GM04503 (cell line): Measurements from ENCODE around the gene CTPS2.
"Not testable (repeated sequence)": the region's sequence is repeated elsewhere in the genome, so short reads cannot be mapped to it uniquely, and the experiment has no call there.

ENCODE experiments used
- DNase-seq: peaks from one replicate; pipeline ENCODE4 v3.0.0-alpha.2; 2012; ENCODE audit warnings: low read depth

CTPS2 gene

DNA sequence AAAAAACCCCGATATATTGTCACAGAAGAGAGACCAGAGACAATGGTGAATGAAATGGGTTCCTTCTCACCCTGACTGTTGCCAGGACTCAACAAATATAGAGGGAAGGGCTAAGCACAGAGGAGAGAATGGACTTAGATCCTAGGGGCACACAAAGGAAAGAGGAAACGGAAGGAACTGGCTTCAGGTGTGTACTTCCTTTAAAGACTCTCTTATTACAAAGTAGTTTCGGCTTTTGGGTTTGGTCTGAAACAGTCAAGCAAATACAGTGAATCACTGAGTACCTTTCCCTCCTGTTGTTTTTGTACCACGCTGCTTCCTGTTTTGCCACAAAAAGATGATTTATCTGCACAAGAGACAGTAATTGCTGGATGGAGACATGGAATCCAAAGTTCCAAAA is 108.6 kb downstream of the CTPS2 start:
- DNase-seq: no peak

DNA sequence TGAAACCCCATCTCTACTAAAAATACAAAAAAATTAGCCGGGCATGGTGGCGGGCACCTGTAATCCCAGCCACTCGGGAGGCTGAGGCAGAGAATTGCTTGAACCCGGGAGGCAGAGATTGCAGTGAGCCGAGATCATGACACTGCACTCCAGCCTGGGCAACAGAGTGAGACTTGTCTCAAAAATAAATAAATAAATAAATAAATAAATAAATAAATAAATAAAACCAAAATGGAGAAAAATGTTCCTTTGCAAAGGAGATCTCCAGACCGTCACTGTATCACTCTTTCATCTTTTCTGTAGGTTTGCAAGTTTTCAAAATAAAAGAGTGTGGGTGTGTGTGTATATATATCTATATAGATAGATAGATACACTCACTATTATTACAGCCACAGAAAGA is 109.2 kb downstream of the CTPS2 start:
- not testable (repeated sequence) for DNase-seq

DNA sequence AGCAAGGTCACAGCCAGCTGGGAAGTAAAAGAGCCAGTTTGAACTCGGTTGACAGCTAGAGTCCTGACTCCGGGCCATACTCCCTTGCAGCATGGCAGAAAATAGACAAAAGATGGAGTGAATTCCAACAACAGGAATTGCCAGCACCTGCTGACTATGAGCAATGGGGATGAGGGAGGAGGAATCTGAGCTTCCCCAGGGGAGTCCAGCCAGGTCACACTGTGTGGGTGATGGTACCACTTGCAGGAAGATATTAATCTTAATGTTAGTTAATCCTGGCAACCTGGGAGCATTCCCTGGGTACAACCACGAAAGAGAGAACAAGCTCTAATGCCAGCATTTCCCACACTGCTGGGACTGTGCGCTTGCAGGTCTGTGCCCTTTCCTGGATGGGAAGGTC is 110.6 kb downstream of the CTPS2 start:
- no peak for DNase-seq

DNA sequence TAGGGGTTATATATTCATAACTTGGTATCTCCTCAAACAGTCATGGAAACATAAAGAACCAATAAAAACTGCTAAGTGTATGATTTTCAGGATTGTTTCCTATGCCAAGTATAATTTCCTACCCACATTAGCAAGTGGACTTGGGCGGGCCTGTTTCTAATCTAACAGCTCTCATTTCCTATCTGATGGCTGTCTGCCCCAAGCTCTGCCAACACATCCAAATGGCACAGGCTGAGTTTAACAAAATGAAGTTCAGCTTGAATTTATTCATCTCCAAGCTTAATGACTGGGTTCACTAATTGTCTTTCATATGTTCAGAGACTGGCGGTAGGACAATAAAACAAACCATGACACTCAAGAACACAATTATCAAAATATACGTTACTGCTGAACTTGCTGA is 118.0 kb downstream of the CTPS2 start:
- no peak for DNase-seq

DNA sequence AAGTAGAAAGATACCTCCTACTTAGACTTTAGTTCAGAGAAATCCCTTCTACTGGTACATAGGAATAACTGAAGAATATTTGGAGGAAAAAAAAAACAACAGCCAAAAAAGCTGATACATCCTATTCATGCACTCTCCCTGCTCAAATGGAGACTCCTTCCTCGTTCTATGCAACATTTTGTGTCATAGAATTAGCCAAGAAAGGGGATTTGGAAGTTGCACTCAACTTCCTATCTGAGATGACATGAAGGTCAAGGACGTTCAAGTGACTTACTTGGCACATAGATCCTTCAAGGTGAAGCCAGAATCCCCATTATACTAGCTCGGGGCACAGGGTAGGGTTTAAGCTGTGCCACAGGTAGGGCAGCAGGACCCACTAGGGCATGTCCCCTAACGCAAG is 118.7 kb downstream of the CTPS2 start:
- DNase-seq: no peak

DNA sequence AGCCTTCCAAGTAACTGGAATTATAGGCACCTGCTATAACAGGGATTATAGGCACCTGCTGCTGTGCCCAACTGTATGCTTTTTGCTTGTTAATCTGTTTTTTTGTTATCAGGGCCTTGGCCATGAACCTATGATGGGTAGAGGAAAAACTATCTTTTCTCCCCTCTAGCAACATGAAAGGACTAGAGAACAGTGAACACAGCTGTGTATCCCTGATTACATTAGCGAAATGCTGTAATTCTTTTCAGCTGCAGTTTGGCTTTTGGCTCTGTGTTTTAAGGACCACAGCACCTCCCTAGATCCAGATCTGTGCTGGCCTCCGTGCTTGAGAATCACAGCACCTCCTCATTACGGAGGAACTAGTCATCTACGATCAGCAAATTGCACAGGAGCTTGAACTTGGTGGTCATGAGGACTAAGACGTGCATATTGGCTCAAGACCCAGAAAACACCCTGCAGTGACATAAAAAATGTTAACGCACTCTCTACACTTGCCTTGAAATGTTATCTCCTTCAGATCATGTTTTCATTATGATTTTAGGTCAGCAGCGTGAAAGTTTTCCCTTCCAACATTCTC is 120.2 kb downstream of the CTPS2 start:
- DNase-seq: no peak

DNA sequence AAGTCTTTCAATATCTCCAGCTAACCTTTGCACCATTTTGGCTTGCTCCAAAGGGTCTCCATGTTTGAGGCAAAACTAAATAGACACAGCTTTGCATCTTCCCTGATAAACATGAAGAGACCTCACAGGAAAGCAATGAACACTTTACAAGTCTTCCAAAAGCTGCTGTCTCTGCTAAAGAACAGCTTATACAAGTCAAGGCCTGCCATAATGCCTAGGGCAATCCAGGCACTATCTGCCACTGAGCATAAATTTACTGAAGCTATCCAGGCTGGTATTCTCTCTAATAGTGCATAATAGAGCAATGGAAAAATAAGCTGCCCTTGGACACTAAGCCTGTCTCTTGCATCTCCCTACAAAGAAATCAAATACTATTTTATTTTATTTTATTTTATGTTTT is 122.6 kb downstream of the CTPS2 start:
- no peak for DNase-seq

DNA sequence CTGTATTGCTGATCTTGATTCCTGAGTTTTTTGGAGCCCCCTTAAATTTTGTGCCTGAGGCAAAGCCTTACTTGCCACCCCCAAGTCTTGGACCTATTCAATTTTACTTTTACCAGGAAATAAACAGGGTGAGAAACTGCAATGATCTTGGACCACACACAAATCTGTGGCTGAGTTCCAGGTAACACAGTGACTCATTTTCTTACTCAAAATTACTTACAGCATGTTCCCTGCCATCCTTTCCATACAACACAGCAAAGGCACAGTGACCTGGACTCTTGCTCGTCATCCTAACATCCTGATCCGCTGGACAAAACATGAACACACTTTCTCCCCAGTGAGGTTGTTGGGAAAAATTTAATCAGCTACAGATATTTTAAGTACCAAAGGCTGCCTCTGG is 123.3 kb downstream of the CTPS2 start:
- no peak for DNase-seq

DNA sequence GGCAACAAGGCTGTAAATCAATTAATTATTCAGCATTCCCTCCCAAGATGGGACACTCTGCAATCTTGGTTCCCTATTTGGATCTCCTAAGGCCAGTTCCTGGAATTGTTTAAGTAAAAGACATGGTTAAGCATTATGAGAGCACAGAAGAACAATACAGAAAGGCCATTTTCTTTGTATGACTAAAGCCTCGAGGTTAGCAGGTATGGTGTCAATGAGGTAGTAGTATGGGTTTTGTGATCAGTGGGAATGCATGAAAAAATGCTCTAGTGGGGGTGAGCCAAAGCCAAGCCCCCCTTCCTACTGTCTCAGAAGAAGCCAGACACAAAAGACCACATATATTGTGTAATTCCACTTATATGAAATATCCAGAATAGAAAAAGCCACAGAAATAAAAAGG is 124.2 kb downstream of the CTPS2 start:
- no peak for DNase-seq

DNA sequence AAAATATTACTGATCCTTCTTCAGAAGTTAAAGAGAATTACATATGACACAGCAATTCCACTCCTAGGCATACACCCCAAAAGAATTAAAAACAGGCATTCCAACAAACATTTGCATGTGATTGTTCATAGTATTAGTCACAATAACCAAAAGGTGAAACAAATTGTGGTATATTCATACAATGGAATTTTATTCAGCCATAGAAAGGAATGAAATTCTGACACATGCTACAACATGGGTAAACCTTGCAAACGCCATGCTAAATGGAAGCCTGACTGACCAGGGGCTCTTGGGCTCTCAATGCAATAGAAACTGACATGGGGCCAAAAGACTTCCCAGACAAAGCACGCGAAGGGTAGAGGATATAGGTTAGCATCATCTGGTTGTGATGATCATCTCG is 124.6 kb downstream of the CTPS2 start:
- no peak for DNase-seq

DNA sequence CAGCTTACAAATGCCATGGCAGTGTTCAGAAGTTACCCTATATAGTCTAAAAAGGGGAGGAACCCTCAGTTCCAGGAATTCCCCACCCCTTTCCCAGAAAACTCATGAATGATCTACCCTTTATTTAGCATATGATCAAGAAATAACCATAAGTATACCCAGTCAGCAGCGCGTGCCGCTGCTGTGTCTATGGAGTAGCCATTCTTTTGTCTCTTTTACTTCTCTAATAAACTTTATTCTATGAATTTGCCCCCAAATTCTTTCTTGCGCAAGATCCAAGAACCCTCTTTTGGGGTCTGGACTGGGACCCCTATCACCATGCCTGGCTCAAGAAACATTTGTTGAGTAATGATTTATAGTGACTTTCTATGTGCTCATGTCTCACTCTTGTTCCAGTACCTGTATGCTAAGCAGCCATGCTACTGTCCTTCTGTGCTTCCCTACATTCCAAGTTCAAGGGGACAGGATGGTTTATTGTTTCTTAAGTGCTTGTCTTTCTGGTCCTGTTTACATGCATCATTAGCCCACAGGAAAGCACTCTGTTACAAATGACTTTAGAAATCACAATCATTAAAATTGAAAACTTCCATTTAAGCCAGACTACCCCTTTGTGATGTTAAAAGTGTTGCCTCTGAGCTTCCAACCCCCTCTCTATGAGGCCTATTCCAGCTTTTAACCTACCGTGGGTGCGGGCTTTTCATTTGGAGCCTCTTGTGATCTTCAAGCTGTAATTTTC is 125.9 kb downstream of the CTPS2 start:
- DNase-seq: no peak

DNA sequence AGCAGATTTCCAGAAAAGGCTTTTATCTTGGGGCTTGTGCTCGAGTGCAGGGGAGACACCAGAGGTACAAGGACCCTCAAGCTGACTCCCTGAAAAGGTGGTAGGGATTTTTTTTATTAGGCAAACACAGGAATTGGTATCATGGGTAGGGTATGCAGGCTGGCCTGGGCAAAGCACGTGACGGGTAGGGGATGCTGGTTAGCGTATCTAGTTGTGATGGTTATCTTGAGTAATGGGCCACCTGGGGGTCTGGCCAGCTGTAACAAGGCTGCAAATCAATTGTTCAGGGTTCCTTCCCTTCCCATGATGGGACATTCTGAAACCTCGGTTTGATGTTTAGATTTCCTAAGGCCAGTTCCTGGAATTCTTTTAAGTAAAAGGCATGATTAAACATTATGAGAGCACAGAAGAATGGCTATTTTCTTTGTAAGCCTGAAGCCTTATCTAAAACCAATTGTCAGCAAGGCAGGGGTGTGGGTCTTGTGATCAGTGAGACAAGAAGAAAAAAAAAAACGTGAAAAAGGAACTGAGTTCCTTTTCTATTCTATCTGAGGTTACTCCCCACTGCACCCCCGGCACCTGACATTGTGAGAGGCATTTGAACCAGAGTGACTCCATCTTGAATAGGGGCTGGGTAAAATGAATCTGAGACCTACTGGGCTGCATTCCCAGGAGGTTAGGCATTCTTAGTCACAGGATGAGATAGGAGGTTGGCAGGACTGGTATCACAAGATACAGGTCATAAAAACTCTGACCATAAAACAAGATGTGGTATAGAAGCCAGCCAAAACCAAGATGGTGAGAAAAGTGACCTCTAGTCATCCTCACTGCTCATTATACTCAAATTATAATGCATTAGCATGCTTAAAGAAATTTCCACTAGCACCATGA is 126.7 kb downstream of the CTPS2 start:
- no peak for DNase-seq

DNA sequence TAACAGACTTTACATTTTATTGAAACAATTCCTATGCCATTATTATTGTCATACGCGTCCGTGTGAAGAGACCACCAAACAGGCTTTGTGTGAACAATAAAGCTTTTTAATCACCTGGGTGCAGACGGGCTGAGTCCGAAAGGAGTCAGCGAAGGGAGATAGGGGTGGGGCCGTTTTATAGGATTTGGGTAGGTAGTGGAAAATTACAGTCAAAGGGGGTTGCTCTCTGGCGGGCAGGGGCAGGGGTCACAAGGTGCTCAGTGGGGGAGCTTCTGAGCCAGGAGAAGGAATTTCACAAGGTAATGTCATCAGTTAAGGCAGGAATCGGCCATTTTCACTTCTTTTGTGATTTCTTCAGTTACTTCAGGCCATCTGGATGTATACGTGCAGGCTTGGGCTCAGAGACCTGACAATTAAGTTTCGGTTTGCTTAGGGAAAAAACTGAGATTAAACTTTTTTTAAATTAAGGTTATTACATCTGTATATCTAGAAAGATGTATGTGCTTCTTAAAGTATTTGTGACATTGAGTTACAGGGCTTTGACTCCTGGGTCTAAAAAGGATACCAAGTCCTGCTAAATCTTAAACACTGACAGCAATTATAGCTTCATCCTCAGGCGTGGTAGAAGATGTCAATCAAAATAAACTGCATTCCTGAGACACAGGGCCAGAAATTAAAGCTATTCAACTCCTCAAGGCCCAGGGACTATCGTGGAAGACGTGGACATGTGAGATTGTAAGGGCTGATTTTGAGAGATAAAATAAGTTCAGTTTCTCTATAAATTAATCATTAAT is 132.3 kb downstream of the CTPS2 start:
- not testable (repeated sequence) for DNase-seq

DNA sequence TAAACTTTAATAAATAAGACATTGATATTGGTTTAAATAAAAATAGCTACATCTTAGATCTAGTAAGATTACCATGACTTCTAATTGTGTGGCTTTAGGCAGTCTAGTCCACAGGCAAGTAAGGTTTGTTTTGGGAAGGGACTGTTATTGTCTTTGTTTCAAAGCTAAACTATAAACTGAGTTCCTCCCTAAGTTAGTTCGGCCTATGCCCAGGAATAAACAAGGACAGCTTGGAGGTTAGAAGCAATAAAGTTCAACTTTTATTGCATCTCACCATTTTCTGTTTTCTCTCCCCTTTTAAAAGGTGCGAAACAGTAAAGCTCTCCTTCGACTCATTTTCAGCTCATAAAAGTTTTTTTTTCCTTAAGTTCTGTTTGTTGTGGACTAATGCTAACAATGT is 133.0 kb downstream of the CTPS2 start:
- DNase-seq: no peak

DNA sequence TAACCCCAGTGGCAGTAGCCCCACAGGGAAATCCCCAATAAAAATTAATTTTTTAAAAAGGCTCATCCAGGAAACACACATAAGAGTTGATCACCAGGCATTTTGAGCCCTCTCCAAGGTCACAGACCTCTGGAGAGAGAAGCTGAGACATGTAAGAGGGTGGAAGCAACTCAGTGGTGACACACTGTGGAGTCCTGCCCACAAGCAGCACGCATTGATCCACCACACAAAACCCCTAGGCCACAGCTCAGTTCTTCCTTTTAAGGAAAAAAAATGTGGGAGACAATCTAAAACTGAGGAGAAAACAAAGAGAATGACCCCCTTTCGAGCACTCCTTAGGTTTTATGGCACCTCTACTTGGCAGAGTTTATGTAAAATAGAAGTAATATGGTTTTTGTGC is 134.3 kb downstream of the CTPS2 start:
- DNase-seq: peak; percentile 34

DNA sequence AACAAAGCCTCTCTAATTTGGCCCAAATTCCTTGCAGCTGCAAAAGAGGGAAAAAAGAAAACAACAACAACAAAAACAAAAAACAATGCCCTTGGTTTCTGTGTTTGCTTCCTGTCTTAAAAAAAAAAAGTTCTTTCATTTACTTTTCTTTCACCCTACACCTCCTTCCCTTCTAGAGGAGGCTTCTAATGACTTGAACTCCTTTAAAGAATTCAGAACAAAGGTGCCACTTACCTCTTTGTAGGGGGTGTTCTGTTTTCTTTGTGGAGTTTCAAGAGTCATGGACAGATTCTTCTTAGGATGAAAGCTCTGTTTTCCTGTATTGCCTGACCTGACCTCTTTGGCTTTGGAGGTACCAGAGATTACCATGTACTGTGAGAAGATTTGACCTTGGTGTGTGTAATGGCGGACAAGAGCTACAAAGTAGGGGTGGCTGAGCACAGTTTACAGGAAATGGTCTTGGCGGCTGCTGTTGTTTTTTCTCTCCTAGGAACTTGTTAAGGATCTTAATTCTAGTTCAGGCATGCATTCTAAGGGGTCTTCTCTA is 134.9 kb downstream of the CTPS2 start:
- no peak for DNase-seq

DNA sequence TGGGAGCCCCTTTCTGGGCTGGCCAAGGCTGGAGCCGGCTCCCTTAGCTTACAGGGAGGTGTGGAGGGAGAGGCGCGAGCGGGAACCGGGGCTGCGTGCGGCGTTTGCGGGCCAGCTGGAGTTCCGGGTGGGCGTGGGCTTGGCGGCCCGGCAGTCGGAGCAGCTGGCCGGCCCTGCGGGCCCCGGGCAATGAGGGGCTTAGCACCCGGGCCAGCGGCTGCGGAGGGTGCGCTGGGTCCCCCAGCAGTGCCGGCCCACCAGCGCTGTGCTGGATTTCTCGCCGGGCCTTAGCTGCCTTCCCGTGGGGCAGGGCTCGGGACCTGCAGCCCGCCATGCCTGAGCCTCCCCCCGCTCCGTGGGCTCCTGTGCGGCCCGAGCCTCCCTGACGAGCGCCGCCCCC is 137.1 kb downstream of the CTPS2 start:
- not testable (repeated sequence) for DNase-seq

DNA sequence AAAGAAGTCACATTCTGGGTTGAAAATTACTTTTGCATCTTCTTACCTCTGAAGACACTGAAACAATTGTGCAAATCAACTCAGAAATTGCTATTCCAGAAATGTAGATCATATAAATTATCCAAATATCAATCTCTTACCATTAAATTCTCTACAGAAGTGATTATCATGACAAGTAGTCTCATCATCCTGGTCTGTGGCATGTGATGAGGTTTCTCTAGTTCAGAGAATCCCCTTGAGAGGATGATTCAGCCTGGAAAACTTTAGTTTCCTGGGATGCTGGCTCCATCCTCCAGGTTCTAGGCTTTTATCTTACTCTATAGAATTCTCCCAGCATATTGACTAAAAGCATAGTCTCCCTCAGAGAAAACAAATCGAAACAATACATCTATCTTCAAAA is 138.7 kb downstream of the CTPS2 start:
- peak; percentile 45 for DNase-seq

DNA sequence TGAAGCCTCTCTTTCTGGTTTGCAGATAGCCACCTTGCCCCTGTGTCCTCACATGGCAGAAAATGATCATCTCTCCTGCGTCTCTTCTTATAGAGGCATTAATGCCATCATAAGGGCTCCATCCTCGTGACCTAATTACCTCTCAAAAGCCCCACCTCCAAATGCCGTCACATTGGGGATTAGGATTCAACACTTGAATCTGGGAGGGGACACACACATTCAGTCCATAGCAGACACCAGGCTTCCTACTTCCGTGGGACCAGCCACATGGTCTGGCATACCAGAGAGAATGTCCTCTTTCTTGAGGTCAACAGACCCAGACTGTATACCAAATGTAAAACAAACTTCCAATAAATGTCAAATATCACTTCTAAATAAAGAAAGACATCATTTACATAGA is 144.8 kb downstream of the CTPS2 start:
- DNase-seq: no peak

DNA sequence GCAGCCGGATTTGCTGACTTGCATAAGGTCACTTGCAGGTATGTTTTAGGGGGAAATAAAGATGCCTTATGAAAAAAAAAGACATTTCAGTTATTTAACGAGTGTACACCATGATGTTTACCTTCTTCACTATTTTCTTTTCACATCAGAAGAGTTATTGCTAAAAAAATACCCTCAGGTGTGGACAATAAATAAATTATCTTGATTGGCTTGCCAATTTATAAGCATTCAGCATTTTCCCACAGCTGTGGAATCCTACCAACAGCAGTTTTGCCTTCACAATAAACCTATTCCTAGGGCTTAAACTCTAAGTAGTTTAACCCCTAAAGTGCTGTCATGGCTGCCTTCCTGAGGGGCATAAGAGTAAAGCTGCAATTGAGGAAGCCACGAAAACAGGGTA is 145.9 kb downstream of the CTPS2 start:
- DNase-seq: no peak

DNA sequence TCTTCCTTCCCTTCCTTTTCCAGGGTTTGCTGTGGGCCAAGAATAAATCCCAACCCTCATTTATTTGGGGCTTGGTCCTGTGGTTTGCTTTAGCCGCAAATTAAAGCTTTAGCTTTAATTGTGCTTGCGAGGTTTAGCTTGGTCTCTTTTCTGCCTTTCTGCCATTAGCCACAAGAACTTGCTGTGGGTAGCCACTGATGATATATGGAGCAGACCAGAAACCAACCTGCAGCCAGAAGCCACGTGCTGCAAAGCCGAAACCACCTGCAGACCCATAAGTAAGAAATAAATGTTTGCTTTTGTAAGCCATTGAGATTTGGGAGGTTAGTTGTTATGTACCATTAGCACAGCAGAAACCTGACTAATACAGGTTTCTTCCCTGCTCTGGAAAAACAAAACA is 152.3 kb downstream of the CTPS2 start:
- no peak for DNase-seq

DNA sequence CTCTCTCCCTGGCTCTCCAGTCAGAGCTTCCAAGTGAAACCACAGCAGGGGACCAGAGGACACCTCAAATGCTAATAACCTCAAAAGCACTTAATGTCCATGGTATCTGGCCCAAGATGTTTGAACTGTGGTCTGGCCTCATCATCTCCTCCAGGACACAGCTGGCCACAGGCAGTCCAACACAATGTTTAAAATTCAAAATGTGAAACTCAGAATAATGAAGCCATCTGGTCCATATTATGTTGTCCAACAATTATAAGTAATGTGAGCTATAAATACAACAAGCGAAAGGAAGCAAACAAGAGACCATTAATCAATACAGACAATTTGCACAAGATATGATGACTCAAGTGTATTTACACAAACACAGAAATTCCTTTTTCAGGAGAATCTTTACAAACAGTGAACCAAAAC is 153.3 kb downstream of the CTPS2 start:
- DNase-seq: peak; percentile 94
